Measurements from ENCODE around the gene ZNF175.
A peak's percentile ranks its signal among the peaks of the same experiment; 100 is the strongest.

The ZNF175 gene

DNA sequence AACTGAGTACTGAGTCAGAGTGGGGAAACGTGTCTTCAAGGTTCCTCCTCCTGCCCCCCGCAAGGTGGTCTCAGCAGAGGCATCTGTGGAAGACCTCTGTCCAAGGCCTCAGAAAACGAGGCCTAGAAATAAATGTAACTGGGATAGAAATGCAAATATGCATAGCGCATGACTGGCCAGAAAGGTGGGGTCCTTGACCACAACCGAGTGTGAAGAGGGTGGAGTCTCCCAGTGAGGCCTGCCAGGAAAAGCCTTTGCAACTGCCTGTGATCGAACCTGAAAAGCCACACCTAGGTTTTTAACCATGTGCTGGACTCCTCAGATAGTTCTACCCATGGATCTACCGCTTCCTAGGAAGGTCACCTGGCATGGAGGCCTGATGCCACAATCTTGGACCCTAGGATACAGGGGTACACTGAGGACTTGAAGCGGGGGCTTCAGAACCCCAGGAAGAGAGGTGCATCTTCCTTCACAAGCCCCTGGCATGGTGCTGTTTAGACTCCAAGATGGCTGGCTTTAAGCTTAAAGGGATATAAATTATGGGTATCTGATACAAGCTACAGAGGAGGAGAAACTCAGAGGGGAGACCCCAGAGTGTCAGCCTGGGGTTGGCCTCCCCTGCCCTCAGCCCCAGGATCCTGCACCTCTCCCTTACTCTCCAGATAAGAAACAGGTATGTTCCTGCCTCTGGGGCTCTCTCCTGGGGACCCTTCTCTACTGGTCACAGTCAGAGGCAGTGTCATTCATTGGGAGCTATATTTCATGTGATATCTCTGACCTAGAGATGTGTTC, 21.4 kb upstream of the ZNF175 start:
- TF ChIP-seq, protein P1, sequence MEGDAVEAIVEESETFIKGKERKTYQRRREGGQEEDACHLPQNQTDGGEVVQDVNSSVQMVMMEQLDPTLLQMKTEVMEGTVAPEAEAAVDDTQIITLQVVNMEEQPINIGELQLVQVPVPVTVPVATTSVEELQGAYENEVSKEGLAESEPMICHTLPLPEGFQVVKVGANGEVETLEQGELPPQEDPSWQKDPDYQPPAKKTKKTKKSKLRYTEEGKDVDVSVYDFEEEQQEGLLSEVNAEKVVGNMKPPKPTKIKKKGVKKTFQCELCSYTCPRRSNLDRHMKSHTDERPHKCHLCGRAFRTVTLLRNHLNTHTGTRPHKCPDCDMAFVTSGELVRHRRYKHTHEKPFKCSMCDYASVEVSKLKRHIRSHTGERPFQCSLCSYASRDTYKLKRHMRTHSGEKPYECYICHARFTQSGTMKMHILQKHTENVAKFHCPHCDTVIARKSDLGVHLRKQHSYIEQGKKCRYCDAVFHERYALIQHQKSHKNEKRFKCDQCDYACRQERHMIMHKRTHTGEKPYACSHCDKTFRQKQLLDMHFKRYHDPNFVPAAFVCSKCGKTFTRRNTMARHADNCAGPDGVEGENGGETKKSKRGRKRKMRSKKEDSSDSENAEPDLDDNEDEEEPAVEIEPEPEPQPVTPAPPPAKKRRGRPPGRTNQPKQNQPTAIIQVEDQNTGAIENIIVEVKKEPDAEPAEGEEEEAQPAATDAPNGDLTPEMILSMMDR (IDR thresholded peaks at IDR 0.05; ENCODE audit: low read depth, low read length): no peak
- in situ Hi-C loops (cut with HindIII; ENCODE audit: low sequenced_read_pairs): no loop called here
- no peak for DNase-seq (ENCODE audit: low read depth, low spot score)
- H3K4me3 ChIP-seq (ENCODE audit: low read depth, low read length): no peak overlapping the region

DNA sequence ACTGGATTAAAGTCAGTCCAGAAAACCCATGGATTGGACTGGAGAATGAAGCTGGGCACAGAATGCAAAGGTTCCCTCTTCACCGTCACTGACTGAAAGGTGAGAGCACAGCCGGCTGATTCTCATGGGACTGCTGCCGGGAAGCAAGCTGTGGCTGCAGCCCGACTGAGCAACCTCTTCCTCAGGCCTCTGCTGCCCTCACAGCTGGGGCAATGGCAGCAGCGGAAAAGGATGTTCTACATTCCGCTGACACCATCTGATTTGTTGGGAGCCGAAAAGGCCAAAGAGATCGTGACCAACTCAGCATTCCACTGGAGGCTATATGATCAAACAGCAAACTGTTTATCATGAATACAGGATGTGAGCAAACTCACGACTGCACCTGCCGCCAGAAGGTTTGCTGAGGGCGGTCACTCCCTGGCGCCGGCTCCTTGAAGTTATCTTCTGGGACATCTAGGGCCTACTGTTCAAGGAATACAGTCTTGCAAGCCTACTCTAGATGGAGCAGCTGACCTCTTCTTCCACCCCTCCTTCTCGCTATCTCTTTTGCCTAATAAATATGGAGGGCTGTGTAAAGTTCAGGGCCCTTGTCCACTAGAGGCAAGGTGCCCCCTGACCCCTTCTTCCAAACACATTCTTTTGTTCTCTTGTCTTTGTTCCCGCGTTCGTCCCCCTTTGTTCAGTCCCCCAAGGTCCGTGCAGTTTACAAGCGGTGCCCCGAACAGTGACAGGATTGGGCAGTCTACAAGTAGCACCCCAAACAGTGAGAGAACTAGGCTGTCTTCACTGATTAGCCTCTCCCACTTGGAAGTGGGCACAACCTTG, 20.0 kb upstream of the ZNF175 start:
- H3K4me3 ChIP-seq (ENCODE audit: low read depth, low read length): no peak overlapping the region
- in situ Hi-C loops (cut with HindIII; ENCODE audit: low sequenced_read_pairs): no loop called here
- TF ChIP-seq, protein P1 (IDR thresholded peaks at IDR 0.05; ENCODE audit: low read depth, low read length): no peak
- DNase-seq (ENCODE audit: low read depth, low spot score): no peak

DNA sequence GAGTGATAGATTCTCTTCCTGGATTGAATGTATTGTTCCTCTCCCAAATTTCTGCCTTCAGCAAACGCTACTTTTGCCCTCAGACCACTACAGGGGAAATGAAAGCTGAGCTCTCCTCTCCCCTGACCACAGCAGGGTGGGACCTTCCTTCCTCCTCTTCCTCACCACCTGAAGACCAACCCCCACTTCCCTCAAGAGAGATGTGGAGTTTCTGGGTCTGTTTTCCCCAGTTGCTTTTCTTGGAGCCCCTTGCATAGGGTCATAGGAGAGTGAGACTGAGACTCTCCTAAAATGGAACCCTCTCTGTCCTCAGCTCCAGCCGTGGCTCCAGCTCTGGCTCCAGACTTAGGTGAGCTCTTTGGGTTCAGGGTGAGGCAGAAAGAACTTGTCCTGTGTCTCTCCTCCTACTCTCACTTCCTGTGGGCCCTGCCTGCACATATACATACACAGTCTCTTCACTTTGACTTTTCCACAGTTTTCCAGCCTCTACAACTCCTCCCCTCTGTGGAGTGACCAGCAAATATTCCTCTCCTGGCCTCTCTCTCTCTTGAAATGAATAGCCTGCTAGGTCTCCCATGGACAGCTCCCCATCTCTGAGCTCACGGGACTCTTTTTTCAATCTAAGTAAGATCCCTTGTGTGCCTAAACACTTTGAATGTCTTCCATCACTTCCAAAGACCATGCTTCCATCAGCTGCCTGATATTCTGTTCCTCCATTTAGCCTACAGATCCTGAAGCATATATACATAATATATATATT, 19.2 kb upstream of the ZNF175 start:
- TF ChIP-seq, protein P1 (IDR thresholded peaks at IDR 0.05; ENCODE audit: low read depth, low read length): no peak
- in situ Hi-C loops (cut with HindIII; ENCODE audit: low sequenced_read_pairs): no loop called here
- DNase-seq (ENCODE audit: low read depth, low spot score): no peak
- H3K4me3 ChIP-seq (ENCODE audit: low read depth, low read length): no peak overlapping the region

DNA sequence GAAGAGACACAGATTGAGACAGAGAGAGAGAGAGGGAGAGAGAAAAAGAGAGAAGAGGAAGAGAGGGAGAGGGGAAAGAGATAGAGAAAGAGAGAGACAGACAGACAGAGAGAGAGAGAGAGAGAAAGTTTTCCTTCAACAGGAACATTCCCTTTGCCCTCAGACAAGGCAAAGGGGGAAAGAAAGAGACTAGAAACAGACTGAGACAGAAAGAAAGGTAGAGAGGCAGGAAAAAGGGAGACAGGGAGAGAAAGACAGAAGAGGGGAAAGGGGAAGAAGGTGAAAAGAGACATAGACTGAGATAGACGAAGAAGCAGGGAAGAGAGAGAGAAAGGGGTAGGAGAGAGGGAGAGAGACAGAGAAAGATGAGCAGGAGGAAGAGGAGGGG, 18.5 kb upstream of the ZNF175 start:
- TF ChIP-seq, protein P1 (IDR thresholded peaks at IDR 0.05; ENCODE audit: low read depth, low read length): no peak
- in situ Hi-C loops (cut with HindIII; ENCODE audit: low sequenced_read_pairs): no loop called here
- no peak overlapping the region for H3K4me3 ChIP-seq (ENCODE audit: low read depth, low read length)
- no peak for DNase-seq (ENCODE audit: low read depth, low spot score)

DNA sequence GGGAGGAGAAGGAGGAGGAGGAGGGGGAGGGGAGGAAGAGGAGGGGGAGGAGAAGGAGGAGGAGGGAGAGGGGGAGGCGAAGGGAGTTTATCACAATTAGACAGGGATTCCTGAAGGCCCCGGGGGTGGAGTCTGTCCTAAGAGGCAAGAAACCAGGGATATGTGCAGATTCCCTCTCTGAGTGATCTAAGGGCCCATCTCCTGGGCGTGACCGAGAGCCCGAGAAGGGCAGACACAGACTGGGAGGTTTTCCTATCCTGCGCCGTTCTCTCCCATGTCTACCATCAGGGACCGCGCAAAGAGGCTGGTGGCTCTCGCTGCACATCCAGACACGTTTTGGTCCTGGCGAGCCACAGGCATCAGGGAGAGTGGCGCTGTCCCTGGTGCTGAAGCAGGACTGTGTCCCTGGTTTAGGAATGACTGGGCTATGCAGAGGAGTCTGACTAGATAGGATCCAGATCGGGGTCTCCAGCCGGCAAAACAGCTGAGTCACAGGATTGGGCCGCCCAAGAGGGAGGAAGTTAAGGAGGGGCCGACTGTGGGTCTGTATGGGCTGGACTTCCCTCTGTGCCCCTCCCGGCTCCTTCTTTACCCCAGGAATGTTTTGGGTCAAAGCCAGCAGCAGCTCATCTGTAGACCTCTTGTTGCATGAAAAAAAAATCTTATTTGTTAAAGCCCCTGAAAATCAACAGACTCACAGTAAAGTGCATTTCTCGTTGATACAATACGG, 17.9 kb upstream of the ZNF175 start:
- peak; percentile 28 for DNase-seq (ENCODE audit: low read depth, low spot score)
- in situ Hi-C loops (cut with HindIII; ENCODE audit: low sequenced_read_pairs): no loop called here
- no peak overlapping the region for H3K4me3 ChIP-seq (ENCODE audit: low read depth, low read length)
- TF ChIP-seq, protein P1 (IDR thresholded peaks at IDR 0.05; ENCODE audit: low read depth, low read length): no peak

DNA sequence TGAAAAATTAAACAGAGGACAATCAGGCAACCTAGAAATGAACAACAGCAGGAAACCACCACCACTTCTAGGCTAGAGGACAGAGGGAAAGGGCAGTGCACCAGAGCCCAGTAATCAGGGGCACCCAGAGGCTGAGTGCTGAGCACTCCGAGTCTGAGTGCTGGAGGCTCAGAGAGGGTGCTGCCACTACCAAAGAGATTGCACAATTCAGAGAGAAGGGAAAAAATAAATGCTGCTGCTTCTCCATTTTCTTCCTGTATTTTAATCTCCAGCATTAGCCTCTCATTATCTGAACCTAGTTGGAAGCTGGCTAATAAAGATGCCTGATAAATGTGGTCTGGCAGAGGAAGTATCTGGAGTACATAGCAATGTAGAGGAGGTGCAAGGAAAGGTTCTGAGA, 11.8 kb upstream of the ZNF175 start:
- H3K4me3 ChIP-seq (ENCODE audit: low read depth, low read length): no peak overlapping the region
- TF ChIP-seq, protein P1 (IDR thresholded peaks at IDR 0.05; ENCODE audit: low read depth, low read length): no peak
- no peak for DNase-seq (ENCODE audit: low read depth, low spot score)
- in situ Hi-C loops (cut with HindIII; ENCODE audit: low sequenced_read_pairs): no loop called here
